CD4-positive, alpha-beta T cell treated with Interleukin-4 for 4 hours (primary cell): ENCODE data around the gene MARCKSL1.
A peak's percentile ranks its signal among the peaks of the same experiment; 100 is the strongest.
"Not testable (repeated sequence)": the region's sequence is repeated elsewhere in the genome, so short reads cannot be mapped to it uniquely, and the experiment has no call there.

Experiments used
- DNase-seq: peaks from one replicate; pipeline ENCODE4 v3.0.0-alpha.2; 2020

The MARCKSL1 gene

DNA sequence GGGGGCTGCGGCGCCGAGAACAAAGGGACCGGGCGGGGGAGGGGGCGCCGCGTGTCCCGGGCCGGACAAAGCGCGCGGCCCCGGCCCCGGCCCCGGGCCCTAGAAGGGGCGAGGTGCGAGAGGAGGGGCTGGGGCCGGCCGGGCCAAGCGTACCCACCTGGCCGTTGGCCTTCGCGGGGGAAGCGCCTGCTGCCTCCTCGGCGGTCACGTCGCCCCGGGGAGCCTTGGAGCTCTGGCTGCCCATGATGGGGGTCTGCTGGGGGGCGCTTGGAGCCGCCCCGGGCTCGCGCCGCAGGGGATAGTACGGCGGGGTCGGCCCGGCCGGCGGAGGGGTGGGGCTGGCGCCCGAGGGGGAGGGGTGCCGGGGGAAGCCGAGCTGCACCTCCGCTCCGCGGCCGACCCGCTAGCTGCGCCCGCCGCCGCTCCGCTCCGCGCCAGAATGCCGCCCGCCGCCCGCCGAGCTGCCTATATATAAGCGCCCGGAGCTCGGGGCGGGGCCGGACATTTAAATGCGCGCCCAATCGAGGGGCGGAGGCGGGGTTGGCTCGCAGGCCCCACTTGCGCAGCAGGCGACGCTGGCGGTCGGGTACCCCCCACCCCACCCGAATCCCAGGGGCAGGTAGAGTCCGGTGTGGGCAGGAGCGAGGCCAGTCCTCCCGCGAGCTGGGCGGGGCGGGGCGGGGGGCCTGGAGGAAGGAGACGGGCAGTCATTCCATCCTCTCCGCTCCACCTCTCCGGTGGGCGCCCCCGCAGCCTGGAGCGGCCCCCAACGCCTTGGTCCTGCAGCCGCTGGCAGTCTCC, at the start of gene MARCKSL1:
Gene MARCKSL1 (minus strand): TSS at position 444 of the 801 bp plus-strand sequence. CDS start 200 bp downstream, at position 244.
- DNase-seq, result peak; percentile 81

DNA sequence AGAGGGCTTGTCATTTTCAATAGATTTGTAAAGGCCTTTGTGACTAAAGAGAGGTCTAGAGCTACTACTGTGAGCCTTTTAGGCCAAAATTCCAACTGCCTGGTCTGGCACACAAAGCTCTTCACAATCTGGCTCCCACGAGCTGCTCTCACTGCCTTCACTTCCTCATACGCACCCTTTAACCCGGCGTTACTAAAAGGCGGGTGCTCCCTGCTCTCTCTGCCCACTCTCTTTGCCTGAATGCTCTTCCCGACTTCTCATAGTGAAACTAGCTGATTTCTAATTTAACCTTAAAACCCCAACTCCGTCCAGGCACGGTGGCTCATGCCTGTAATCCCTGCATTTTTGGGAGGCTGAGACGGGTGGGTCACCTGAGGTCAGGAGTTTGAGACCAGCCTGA, 44.0 kb upstream of the MARCKSL1 start:
- no peak for DNase-seq

DNA sequence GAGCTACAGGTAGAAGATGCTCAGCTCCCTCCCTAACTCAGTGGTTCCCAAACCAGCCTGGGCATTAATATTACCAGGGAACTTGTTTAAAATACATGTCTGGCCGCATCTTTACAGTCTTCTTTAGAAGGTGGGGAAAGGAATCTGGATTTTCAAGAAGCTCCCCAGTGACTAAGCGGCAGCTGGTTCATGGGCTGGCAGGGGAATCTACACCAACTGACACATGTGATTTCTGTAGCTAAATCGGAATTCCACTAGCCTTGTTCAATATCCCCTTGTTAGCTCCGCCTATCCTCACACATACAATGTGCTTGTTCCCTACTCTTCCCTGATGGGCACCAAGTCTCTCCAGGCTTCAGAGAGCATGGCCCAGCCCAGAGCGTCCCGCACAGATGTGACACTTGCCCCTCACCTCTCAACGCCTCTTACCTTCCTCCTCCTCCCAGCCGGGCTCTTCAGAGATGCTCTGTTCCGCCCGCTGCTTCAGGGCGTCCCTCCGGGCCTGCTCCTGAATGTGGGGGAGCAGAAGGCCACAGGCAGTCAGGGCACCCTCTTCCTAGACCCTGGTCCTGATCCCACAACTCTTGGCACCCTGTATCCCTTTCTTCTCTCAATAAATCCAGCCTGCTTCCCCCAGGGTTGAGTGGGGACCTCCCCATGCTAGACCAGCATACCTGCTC, 41.6 kb upstream of the MARCKSL1 start:
- no peak for DNase-seq

GRCh38 chr1:32376199-32376598, 40.2 kb upstream of the MARCKSL1 start:
- DNase-seq, result no peak

DNA sequence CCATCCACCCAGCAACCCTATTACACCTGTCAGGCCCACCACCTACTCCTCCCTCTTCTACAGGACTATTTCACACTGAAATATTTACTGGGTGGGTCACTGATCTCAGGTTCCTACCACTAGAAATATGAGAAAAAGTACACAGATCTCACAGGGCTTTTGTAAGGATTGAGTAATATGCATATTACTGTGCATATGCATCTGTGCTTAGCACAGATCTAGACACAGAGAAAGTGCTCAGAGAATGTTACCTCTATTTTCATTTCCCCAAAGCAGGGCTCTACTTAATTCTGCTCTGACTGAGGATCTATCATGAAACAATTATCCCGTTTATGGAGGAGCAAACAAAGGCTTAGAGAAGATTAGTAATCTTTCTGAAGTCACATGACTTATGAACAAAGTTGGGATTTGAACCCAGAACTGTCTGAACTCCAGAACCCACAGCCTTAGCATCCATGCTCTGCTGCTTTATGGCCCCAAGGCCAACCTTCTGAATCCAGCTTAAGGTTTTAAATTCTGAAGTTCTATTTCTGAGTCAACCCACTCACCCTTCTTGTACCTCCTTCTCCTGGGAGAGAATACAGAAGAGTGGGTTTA, 38.1 kb upstream of the MARCKSL1 start:
- DNase-seq, result no peak

DNA sequence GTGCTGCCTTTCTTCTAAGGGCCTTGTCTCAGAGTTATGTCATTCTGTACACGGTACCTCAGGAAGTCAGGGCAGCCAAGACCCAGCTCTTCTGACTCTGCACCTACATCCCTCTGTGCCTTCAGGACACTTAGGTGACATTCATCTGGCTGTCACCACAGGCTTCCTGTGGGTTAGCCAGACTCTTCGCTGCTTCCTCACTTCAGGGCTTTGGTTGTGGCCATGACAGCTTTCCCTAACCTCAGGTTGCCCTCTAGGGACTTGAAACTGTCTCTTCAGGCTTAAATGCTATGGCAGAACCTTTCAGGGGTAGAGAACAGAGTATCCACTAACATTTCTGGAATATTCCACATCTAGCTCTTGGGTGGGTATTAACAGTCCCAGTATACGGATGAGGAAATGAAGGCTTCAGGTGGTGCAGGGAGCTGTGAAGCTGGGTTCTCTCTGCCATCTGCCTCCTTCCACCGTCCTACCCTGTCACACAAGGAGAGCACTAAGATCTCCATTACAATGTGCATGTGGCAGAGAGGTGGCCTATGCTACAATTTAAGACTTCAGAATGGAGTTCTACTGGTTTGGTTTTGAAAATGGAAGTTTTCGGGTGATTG, 36.2 kb upstream of the MARCKSL1 start:
- peak; percentile 80 for DNase-seq

DNA sequence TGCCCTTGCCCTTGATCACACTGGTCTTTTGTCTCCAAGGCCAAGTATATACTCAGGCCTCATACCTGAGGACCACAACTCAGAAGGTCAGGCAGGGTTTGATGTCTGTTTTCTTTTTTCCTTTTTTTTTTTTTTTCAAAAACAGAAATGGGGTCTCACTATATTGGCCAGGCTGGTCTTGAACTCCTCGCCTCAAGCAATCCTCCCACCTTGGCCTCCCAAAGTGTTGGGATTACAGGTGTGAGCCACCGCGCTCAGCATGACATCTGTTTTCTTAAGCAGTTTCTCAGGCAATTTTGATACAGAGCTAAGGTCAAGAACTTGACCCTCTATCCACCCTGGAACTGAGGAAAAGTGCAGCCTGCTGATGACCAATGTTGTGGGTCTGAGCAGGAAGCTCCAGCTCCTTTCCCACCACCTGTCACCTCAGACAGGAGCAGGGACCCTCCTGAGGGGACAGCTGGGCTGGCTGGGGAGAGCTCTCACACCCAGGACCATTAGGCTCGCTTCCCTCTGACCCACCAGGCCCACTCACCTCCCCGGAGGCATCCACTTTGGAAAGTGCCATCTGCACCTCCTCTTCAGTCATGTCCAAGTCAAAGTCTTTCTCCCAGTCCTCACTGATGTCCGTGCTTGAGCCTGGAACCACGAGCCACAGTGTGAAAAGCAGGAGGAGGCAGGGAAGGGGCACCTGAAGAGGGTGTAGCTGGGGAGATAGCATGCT, 32.0 kb upstream of the MARCKSL1 start:
- DNase-seq, result no peak

DNA sequence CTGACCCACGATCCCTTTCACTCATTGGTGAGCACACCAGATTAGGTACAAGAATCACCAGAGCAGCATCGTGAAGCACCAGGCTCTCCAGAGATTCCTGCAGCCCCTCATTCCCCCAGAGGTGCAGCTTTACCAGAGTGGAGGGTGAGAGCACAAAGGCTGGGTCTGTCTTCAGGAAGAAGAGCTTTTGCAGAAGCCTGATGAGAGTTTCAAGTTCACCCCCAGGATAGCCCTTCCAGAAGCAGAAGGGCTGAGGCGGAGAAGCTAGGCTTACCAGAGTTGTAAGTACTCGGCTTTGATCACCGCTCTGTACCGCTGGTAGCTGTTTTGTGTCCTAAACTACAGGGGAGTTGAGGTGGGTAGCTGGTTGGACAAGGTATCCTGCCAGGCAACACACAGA, 29.4 kb upstream of the MARCKSL1 start:
- no peak for DNase-seq

DNA sequence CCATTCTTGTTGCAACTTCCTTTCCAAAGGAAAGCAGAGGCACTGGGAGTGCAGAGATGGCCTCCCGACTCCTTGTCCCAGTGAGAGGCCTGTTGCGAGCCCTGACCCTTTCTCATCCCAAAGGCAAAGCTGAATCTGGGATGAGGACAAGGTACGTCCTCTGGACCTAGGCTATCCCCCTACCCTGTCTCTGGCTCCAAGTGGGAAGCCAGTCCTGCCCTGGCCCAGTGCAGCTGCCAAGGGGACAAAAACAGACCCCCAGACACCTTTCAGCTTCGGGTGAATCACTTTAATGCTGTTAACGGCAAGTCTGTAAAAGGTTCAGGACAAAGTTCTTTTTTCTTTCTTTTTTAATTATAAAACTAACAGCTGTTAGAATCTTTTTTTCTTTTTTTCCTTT, 28.8 kb upstream of the MARCKSL1 start:
- no peak for DNase-seq

DNA sequence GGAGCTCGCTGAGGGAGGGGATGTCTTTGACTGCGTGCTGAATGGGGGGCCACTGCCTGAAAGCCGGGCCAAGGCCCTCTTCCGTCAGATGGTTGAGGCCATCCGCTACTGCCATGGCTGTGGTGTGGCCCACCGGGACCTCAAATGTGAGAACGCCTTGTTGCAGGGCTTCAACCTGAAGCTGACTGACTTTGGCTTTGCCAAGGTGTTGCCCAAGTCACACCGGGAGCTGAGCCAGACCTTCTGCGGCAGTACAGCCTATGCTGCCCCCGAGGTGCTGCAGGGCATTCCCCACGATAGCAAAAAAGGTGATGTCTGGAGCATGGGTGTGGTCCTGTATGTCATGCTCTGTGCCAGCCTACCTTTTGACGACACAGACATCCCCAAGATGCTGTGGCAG, 27.7 kb upstream of the MARCKSL1 start:
- DNase-seq, result no peak

DNA sequence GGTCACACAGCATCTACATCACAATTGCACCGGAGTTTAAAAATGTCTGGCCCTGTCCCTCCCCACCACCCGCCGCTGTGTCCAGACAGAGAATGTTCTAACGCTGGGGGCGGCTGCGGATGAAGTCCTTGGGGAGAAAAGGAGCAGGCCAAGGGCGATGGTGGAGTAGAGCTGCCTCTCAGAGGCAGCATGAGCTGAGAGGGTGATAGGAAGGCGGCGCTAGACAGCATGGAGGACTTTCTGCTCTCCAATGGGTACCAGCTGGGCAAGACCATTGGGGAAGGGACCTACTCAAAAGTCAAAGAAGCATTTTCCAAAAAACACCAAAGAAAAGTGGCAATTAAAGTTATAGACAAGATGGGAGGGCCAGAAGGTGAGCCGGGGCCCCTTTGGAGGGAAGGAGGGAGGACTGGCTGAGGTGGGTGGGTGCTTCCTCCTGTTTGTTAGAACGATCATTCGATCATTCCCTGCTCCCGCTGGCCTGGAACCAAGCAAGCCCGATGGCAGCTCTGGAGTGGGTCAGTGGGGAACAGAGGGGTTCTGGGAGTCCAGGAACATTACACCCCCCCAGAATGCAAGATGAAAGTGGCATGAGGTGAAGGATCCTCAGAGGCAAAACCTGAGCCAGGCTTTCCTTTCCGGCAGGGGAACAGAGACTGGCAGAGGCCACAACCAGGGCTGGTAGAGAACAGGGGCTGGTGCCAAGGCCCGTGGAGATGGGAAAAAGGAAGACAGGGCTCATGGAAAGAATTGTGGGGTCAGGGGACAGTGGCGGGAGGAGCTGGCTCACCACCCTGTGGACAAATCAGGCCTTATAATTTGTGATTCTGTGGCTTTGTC, 26.7 kb upstream of the MARCKSL1 start, which contains the start of the genes FAM229A and TSSK3:
Gene FAM229A (minus strand): TSS at position 12 of the 840 bp plus-strand sequence. CDS start 394 bp downstream, outside the sequence.
Gene TSSK3 (plus strand): TSS at position 66 of the 840 bp plus-strand sequence. CDS start 163 bp downstream, at position 229.
- DNase-seq, result no peak

DNA sequence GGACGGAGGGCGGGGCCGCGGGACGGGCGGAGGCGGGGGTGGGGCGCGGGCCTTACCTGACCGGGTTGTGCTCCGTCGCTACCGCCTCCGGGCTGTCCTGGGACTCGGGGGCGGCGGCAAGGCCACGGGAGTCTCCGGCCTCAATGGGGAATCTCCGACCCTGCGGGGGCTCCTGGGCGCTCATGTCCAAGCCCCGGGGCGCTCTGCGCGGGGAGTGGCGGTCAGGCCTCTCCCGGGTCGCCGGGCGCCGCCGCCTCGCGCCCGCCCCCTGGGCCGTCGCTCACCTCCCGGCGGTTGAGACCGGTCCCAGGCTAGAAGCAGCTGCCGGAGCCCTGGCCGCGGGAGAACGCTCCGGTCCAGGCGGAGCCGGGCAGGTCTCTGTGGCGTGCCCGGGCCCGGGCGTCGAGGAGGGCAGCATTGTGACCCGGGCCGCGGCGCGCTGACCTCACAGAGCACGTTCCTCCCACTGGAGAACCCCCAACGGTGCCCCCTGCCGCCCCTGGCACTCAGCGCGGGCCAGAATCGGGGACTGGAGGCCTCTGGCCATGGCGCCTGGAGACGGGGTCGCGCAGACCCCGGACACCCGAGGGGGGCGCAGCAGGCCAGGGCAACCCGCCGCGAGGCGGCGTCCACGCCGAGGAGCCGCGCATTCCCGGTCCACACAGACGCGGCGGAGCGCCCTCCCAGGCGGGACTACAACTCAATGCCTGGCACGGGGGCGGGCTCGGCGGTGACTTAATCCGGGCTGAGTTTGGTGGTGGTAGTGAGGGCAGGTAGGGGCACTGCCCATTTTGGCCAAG, 25.8 kb upstream of the MARCKSL1 start:
- no peak for DNase-seq

GRCh38 chr1:32361308-32361673, 25.3 kb upstream of the MARCKSL1 start:
- DNase-seq, result no peak

DNA sequence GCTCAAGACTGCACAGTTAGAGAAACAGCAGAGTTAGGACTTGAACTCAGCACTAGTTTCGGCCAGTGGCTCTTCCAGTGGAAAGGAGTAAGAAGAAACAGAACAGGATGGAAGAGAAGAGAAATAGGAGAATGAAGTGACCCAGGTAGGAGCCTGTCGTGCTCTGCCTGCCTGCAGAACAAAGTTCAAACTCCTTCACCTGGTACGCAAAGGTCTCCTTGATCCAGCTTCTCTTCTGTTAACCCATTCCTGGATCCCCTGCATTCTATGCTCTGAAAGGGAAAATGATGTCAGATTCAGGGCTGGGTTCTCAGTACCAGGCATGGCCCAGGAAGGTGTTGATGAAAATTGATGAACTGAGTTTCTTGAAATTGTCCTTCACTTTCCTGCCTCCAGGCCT, 22.4 kb upstream of the MARCKSL1 start:
- DNase-seq, result no peak

DNA sequence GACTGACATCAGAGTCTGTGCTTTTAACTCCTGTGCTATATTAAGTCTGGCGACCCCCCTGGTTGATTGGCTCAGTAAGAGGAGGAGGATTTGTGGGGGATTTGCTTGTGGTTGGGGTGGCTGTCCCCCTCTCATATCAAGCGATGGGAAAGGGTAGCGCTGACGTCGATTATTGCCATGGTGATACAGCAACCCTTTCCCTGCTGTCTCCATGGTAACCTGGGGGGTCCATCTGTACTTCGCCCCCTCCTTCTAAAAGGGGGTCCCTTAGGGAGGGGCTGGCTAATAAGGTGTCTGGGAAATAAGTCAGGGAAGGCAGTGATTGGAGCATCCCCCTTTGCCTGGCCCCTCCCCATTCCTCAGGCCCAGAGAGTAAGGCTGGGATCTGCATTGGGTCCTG, 21.6 kb upstream of the MARCKSL1 start:
- no peak for DNase-seq

- DNase-seq, result no peak
Measured at GRCh38 chr1:32356478-32356877, 20.4 kb upstream of the MARCKSL1 start.

DNA sequence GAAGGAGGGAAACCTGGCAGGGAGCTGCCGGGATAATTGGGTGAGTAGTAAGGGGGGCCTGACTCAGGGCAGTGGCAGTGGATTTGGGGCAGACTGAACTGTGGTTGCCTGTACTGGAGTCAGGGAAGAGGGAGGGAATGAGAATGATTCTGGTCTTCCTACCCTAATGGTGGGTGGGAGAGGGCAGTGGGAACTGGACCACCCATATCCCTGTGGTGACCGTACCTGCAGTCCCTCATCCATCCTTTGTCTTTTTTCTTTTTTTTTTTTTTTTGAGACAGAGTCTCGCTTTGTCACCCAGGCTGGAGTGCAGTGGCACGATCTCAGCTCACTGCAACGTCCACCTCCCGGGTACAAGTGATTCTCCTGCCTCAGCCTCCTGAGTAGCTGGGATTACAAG, 19.7 kb upstream of the MARCKSL1 start:
- not testable (repeated sequence) for DNase-seq

- no peak for DNase-seq
Measured at GRCh38 chr1:32353886-32354570, 18.0 kb upstream of the MARCKSL1 start.

- no peak for DNase-seq
Measured at GRCh38 chr1:32353431-32353830, 17.4 kb upstream of the MARCKSL1 start.

GRCh38 chr1:32352831-32353383, 16.9 kb upstream of the MARCKSL1 start:
- no peak for DNase-seq
